Measurements from ENCODE around the gene KCNQ2.

KCNQ2 gene

DNA sequence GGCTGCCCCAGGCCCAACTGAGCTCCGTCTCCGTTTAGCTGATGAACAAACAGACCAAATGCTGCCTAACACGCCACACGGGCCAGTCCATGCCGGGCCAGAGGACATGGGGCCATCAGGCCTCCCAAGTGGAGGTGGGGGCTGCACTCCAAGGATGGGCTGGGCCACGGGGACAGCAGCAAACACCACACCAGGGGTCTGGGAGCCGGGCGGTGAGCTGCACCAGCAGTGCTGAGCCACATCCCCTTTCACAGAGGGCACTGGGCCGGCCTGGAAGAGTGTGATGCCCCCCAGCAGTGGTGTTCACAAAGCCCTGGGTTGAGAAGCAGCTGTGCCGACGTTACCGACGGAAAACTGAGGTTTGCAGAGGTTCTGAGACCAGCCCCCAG is 2.7 kb downstream of the KCNQ2 start:
- DNase-seq, result no peak

DNA sequence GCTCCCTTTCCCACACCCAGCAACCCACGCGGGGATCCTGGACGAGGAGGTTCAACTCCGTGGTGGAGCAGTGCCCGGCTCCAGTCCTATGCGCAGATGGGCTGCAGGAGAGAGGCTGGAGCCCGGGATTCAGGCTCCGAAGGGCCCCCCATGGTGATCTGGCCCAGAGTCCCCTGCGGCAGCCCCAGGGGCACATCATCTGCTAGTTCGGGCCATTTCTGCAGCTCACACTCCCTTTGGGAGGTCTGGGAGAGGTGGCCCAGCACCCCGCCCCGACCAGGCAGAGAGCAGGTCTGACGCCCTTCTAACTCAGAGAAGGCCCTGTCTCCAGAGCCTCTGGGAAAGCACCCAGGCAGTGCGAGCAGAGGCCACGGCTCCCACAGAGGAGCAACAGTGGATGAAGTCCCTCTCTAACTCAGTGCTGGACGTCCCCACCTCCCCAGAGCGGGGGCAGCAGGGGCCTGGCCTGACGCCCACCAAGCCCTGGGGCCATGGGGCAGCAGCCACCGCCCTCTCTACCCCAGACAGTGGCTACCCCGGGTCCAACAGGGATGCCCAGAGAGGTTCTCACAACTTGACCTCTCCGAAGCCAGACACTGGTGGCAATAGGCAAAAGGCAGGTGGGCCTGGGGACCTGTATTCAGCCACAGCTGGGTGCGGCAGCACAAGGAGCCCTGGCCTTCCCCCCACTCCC is 3.3 kb downstream of the KCNQ2 start:
- DNase-seq, result no peak

DNA sequence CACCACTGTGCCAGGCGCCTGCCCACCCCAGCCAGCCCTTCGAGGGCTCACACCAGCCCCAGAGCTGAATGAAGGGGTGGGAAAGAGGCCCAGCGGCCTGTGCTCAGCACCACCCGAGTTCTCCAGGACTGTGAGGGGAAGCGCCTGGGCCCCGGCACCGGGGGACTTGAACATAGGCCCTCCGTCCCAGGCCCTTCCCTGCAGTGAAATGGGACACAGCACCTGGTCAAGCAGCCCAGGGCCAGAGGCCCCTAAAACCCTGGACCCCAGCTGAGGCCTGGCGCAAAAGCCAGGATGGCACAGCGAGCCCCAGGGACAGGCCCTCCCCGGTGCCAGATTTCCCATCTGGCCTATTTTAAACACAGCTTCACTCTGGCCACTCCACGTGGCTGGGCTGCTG is 4.0 kb downstream of the KCNQ2 start:
- DNase-seq, result no peak

DNA sequence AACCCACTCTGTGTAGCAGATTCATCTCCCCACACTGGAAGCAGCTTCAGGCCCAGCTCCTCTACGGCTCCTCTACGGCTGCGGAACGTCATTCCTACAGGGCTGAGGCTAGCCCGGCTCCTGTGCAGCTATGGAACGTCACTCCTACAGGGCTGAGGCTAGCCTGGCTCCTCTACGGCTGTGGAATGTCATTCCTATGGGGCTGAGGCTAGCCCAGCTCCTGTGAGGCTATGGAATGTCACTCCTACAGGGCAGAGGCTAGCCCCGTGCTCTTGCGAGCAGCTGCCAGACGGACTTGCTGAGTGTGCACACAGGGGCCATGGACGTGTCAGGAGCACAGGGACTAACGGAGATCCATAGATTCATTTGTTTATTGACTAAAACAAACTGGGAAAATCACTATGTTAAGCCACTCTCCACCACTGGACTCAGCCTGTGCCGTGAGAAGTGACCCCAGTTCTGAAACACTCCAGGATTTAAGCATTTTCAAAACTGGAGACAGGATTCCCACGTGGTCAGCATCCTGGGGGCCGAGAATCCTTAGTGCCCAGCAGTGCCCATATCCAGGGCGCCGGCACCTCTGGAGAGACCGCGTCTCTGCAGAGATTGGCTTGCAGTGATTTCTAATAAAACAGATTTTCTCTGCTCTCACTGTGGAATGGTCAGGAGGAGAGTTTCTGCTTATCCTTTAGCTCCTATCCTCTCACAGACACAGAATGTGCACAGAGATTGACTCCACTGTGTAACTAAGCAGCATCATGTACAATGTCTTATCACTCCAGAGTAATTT is 5.0 kb downstream of the KCNQ2 start:
- no peak for DNase-seq

DNA sequence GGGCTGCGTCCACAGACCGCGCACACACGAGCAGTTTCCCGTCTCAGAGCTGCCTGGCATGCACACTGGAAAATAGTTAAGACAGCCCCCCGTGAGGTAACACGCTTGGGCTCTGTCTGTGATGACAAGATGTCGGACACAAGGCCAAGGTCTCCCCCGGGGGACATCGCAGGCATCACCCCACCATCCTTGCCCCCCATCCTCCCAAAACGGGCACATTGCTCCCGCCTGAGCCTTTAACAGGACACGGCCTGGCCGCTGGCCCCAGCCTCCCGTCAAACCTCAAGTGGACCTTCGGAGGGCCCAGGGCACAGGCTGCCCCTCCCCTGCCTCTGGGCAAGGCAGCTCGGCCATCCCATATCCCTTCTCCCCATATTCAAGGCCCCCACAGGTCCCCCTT is 5.6 kb downstream of the KCNQ2 start:
- DNase-seq, result no peak

DNA sequence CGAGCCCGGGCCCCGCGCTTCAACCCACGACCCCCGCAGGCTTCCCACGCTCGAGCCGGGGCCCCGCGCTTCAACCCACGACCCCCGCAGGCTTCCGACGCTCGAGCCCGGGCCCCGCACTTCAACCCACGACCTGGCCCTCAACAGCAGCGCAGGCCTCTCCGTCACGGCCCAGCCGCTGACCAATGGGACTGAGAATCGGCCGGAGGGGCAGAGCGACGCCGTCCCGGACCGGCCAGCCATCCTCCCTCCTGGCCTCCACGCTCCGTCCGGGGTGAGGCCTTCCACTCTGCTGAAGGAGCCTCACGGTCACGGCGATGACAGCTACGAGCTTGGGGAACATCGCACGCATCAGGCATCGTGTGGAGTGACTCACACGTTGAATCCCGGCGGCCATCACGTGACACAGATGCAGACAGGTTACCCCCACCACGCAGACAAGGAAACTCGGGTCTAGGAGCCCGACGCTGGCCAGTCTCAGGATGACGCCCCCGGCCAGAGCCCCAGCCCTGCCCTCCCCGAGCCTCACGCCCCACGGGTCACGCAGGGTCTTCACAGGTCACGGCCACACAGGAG is 6.1 kb downstream of the KCNQ2 start:
- no peak for DNase-seq

DNA sequence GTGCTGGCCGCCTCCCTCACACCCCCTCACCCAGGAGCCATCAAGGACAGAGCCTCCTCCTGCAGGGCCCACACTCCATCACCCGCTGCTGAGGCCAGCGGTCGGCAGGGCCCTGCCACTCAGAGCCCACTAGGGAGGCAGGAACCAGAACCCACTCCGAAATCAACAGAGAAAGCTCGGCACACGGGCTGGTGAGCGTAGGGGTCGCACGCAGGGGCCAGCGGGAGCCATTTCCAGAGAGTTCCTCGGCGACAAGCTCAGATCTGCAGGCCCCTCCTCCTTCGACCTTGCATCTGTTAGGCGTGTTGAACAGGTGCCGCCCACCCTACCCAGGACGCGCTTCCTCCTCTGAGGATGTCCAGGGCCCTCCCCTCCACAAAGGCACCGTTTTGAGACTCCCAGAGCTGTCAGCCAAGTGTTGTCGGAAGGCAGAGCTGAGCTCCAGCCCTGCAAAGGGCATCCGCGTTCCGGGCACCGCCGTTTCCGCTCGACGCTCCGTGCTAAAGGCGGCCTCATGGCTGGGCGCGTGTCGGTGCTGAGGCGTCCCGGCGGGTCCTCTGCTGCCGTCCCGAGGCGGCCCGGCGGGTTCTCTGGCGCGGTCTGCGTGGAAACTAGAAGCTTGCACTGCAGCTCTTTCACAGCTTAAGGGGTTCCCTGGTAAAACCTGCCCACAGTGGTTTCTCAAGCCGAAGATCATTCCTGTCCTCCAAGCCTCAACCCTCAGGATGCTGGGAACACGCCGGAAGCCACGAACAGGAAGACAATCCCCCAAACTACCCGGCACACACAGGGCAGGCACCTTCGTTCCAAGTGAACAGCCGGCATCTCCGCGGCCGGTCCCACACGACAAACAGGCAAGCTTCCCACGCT is 6.8 kb downstream of the KCNQ2 start:
- DNase-seq, result no peak

DNA sequence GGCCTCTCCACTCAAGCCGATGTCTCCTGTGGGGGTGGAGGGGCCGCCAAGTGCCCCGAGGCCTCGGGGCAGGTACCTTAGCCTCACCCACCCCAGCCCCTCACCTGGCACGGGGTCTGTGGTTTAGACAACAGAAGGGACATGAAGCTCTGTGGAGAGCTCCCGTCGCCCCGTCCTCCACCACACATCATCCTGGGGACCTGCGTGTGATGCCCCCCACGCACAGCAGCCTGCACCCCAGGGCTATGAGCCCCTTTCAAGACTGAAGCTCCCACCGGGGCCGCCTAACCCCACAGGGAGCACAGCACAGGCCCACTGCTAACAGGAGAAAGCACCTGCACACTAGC is 8.2 kb downstream of the KCNQ2 start:
- no peak for DNase-seq

DNA sequence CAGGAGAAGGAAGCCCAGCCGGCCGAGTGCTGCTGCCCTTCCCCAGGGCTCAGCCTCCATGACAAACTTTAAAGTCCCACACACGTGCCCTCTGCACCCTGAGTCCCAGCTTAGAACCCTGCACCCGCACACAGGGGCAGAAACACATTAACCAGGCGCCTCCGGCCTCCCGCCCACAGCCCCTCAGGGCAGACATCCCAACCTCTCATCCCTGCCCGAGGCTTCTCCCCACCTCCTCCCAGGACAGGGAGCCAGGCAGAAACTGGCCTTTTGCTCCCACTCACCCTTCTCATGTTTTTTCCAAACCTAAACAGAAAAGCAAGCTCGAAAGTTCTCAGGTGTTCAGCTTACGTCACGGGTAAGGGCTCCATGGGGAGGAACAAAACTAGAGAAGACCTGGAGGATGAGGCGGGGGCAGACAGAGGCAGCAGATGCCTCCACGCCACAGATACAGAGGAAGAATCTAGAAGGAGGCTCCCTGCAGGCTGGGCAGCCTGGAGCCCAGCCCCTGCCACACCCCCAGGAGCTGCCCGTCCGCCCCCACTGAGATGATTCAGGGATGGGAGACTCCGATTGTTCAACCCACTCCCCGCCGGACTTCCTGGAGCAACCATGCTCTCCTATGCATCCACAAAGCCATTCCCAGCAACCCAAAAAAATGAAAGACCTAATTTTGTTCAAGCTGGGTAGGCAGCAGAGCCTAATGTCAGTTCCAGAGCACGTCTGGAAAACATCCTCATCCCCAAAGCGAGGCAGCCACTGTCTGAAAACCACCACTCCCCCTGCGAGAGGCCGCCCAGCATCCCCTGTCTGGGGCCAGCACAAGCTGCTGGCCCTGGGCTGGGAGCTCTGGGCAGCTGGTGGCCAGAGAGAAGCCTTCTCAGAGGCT is 8.8 kb downstream of the KCNQ2 start:
- DNase-seq, result no peak

DNA sequence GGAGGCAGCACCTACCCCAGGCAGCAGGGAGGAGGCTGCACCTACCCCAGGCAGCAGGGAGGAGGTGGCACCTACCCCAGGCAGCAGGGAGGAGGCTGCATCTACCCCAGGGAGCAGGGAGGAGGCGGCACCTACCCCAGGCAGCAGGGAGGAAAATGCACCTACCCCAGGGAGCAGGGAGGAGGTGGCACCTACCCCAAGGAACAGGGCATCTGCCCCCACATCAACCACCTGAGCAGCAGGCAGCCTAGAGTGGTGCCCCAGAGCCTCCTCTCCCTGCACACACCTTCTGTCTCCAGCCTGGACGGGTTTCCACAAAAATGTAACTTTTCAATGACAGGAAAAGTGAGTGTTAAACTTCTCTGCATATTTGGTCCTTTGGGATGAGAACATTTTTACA is 10.2 kb downstream of the KCNQ2 start:
- DNase-seq, result no peak

DNA sequence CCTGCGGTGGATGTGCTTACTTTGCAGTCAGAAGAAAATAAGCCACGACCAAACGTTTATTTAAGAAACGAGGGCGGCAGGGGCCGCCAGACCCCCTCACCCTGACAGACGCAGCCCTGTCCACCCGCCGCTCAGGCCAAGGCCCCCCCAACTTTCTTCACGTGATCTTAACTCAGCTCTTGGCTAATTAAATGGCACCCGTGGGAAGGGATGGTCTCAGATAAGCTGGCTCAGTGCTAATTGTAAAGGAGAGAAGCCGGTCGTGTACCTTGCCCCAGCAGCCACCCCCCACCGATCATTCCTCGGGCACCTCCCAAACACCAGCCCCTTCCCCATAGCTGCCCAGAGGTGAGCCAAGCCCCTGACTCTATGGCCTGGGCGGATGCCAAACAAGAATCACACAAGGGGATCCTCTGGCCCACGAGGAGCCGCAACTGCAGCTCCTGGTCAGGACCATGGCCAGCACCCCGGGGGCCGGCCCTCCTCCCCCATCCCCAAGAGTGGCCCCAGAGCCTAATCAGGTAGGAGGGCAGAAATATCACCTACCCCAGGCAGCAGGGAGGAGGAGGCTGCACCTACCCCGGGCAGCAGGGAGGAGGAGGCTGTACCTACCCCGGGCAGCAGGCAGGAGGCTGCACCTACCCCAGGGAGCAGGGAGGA is 11.2 kb downstream of the KCNQ2 start:
- no peak for DNase-seq

DNA sequence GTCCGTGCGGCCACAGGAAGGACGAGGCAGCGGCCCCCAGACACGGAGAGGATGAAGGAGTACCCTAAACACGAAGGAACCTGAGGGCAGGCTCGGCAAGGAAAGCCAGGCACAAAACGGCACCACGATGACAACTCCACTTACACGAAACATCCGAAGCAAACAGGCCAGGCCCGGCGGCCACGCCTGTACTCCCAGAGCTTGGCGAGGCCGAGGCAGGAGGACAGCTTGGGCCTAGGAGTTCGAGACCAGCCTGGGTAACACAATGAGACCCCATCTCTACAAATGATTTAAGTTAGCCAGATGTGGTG is 13.4 kb downstream of the KCNQ2 start:
- DNase-seq, result no peak

DNA sequence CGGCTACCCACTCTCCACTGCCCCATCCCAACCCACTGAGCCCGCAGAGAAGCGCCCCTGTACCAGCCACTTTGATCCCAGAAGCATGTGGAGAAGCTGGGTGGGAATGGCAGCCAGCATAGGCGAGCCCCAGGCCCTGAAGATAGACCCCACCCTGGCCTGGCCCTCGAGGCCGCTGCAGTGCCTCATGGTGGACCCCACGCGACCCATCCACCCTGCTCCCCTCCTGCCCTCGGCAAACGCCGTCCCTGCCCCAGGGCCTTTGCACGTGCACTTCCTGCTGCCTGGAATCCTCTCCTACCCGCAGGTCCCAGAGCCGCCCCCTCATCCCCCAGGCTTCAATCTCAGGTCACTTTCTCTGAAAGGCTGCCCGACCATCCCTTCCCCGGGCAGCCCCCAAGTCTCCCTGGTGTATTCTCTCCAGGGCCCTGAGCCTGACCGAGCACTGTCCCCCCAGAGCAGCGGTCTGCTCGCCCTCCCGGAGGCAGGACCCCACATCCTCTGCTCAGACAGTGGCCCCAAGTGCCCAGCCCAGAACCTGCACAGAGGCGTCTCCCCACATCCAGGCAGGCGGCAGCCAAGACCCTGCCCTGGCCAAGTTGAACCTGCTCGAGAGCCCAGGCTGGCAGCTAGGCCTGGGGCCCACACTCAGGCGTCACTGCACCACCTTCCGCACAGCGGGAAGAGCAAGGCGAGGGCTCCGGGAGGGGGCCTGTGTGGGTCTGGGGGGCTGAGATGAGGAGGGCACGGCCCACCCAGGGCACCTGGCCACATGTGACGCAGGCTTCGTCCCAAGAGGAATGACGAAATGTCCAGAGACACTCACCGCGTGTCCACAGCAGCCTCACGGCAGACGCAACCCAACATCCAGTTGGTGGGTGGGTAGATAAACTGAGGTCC is 14.0 kb downstream of the KCNQ2 start:
- no peak for DNase-seq

DNA sequence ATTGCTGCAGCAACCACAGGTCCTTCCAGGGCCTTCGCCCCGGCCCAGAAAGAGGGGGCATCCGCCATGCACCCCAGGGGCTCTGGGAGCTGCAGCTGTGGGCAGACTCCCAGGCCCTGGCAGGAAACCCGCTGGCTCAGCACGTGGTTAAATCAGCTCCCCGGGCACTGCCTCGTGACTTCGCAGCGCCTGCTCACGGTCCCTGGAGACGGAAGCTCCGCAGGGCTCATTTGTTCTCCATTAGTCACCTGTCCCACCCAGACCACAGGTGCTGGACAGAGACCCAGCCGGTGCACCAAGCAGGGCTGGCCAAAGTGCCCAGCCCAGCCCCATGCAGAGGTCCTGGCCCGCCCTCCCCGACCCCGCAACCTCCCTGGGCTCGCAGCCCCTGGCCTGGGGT is 14.7 kb downstream of the KCNQ2 start:
- DNase-seq, result no peak

DNA sequence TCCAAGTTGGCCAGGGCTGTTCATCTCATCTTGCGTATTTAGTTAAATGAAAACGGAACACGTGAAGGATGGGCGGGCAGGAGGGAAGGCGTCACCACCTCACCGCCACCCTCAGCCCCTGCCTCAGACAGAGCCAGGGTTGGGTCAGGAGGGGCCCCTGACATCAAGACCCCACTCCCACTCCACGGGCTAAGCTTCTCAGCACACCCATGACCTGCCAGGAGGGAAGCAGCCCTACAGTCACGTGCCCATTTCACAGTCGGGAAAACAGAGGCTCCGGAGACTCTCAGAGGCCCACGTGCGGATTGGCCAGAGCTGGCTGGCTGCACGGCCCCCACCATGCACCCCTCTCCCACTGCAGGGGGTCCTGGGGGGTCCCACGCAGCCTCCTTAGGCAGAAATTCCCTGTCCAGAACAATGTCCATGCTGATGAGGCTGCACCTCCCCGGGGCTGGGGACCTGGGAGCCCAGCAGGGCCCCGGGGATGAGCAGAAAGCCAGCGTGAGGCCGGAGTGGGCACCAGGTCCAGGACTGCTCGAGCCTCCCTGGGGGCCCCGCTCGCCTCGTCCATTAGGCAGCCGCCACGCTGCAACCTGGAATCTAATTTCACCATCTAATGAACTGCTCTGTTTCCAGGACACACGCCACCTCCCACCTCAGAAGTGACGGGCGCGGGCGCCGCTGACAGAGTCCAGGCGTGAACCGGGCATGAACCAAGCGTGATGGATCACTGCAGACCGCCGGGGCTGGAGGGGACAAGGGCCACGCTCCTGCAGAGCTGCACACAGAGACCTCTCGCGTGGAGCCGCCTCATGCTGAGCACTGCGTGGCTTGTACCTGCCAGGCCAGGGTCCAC is 15.8 kb downstream of the KCNQ2 start:
- DNase-seq, result no peak

DNA sequence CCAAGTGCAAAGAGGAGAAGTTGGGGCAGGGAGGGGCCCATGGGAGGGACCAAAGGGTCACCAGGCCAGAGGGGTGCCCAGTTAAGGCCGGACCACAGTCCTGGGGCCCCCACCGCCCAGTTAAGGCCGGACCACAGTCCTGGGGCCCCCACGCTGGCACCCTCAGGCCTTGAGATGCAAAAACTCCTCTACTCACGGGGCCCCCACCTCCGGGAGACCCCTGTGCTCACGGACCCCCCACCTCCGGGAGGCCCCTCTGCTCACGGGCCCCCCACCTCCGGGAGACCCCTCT is 16.9 kb downstream of the KCNQ2 start:
- DNase-seq, result no peak

DNA sequence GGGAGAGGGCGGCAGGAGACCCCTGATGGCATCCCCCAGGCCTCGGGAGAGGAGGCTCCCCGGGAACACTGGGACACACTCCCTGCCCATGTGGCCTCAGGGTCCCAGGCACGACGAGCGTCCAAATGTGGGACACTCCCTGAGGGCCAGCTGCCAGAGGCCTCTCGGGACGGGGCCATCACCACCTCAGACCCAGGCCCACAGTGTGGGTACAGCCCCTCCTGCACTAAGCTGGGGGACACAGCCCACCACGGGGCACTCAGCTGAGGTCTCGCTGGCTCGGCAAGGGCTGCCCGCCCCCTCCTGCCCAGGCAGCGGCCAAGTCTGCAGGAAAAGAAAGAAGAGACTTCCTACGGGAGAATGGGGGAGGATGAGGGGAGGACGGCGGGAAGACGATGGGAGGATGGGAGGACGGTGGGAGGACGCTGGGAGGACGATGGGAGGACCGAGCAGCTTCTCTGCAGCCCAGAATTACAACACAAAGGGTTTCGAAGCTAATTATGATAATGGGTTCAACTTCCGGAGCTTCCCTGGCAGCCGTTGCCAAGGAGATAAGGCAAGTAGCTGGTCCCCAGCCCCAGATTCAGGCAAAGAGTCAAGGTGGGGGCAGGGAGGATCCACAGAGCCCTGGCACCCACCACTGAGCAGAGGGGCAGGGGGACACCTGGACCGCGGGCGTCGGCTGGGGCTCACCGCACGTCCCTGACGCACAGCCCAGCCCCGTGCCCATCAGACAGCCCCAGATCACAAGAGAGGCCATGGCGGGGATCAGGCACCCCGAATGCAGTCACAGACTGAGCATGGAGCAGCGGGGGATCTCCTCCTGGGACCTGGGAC is 17.5 kb downstream of the KCNQ2 start:
- DNase-seq, result no peak

DNA sequence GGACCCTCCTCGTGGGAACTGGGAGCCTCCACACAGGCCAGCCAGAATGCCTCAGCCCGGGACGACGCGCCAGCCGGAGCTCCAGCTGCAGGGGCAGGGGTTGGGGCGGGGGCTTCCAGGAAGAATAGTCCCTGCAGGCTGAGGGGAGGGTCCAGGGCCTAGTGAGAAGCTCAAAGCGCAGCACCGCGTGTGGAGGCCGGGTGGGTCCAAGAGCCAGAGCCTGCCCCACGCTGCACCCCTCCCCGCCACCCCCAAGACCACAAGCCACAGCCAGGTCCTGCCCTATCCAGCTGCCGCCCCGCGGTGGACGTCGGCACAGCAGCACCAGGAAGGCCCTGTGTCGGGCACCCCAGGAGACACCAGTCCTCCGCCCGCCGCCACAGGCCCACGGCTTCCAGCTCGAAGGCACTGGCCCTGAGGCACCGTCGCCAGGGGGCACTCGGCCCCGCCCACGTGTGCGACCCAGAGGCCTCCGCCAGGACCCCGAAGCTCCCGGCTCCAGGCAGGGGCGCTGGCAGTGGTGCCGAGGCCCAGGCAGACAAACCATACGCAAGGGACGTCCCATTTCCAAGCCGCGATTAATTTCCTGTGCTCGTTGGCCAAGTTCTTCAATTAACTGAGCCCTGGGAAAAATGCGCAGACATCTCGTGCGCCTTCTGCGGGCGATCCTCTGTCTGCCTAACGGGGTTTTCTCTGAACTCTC is 19.5 kb downstream of the KCNQ2 start:
- no peak for DNase-seq

DNA sequence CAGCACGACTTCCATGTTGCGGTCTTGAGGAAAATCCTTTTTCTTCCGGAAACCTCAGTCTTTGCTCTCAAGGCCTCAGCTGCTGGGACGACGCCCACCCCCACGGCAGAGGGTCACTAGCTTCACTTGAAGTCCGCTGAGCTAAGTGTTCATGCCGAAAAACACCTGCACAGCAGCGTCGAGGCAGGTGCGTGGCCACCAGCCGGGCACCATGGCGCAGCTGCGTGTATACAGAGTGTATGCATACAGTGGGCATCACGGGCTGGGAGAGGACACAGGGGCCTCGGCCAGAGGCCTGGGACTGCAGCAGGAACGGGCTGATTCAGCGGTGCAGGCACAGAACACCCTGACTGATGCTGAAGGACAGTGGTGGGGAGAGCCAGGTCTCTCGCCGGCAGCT is 20.1 kb downstream of the KCNQ2 start:
- no peak for DNase-seq
